OCI-LY1 (cell line): Measurements from ENCODE around the gene CPVL.

ENCODE experiments used
- EZH2 ChIP-seq: fragments of 200-600 bp; sonication (generic), shearing (Covaris generic); IDR thresholded peaks from 2 replicates; pipeline ENCODE4 v1.8.0; 2017; ENCODE audit warnings: borderline replicate concordance, mixed run types, mild to moderate bottlenecking, antibody characterized with exemption, low read length, moderate library complexity, mixed read lengths
- TF ChIP-seq, protein P1 (sequence below): fragments of 200-600 bp; sonication (generic), shearing (Covaris generic); IDR thresholded peaks from 2 replicates; pipeline ENCODE4 v1.5.1; 2017; ENCODE audit warnings: mild to moderate bottlenecking, antibody characterized with exemption, low read length, moderate library complexity, mixed read lengths

DNA sequence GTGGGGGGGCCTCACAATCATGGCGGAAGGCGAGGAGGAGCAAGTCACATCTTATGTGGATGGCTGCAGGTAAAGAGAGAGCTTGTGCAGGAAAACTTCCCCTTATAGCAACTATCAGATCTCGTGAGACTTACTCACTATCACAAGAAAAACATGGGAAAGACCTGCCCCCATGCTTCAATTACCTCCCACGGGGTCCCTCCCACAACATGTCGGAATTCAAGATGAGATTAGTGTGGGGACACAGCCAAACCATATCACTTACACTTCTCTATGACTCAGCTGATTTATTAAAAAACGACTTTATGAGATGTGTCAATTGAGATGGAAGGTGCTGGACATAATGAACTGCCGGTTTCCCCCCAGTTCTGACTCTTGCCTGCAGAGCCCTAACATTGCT lies 24.4 kb upstream of the CPVL start:
- TF ChIP-seq, protein P1, sequence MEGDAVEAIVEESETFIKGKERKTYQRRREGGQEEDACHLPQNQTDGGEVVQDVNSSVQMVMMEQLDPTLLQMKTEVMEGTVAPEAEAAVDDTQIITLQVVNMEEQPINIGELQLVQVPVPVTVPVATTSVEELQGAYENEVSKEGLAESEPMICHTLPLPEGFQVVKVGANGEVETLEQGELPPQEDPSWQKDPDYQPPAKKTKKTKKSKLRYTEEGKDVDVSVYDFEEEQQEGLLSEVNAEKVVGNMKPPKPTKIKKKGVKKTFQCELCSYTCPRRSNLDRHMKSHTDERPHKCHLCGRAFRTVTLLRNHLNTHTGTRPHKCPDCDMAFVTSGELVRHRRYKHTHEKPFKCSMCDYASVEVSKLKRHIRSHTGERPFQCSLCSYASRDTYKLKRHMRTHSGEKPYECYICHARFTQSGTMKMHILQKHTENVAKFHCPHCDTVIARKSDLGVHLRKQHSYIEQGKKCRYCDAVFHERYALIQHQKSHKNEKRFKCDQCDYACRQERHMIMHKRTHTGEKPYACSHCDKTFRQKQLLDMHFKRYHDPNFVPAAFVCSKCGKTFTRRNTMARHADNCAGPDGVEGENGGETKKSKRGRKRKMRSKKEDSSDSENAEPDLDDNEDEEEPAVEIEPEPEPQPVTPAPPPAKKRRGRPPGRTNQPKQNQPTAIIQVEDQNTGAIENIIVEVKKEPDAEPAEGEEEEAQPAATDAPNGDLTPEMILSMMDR, result no peak
- no peak for TF ChIP-seq EZH2
